ENCODE measurements around the gene USP33. TPM values are rescaled to one million over a fixed set of nuclear protein-coding genes. Genes with fewer than 3 reads are reported as not detected.

USP33 gene
- total and polyA plus RNA-seq, 10 of the 15 experiments (the other 5 are each of a cell fraction or from before 2014, with no cell fraction given) = 13.1 to 49.9 (median 32.2) TPM

- 55% methylated on average over 1 of the region's 1 CpG for WGBS (ENCODE audit: insufficient coverage, insufficient replicate concordance, low lambda C conversion rate, missing lambda C conversion rate)
- Histone ChIP-seq H3K27me3 (replicated peaks in 1 of 2; ENCODE audit: control insufficient read depth in 2 of 2, insufficient read depth in 2 of 2, low read length in 1 of 2) (no peaks in the 10 kb centered on the region), H3K4me2 (ENCODE audit: control insufficient read depth, insufficient read depth) (no peak overlapping the region), H2AFZ (ENCODE audit: control insufficient read depth, low read depth, low read length) (no peak overlapping the region), H4K20me1 (ENCODE audit: control insufficient read depth, insufficient read depth) (no peaks in the 10 kb centered on the region), H3K4me3 (no peak overlapping the region), H3K79me2 (ENCODE audit: control insufficient read depth, insufficient read depth, low read length) (peaks cover 95% of the 10 kb centered on the region), H3K9ac (ENCODE audit: control insufficient read depth, insufficient read depth, low read length) (no peak overlapping the region), H3K9me3 (replicated peaks; ENCODE audit: control insufficient read depth, insufficient read depth, low read length) (no peaks in the 10 kb centered on the region), H3K4me1 (ENCODE audit: control insufficient read depth, insufficient read depth, low read length) (peaks cover 23% of the 10 kb centered on the region), H3K36me3 (ENCODE audit: control insufficient read depth in 2 of 2, insufficient read depth in 2 of 2, low read length in 1 of 2) (no peaks in the 10 kb centered on the region; a peak in 1 of 4 replicates), H3K27ac (ENCODE audit: control insufficient read depth, insufficient read depth) (no peak overlapping the region)
- BruUV-seq (replicated peaks) = no TSS peak
- ATAC-seq (no peak), DNase-seq (ENCODE audit: low read depth, low spot score) (no peak), FAIRE-seq (no peak)
- ChIA-PET SMC1A (ENCODE audit: uncharacterized antibody, unreplicated experiment) (interaction anchor here (0.6 to 1.0 kb wide), 4 partner anchors 10 to 533 kb away, joined by 3 to 5 read pairs (median 4); partner anchors contain the start of gene MIGA1), POLR2A (interaction anchor here (0.6 to 2.8 kb wide), 2 partner anchors 10 to 977 kb away, joined by 3 to 10 read pairs; no protein-coding TSS in a partner anchor), CTCF (interaction anchor here (0.7 to 1.8 kb wide), 6 partner anchors 9 to 629 kb away, joined by 3 to 4 read pairs (median 3); no protein-coding TSS in a partner anchor), RAD21 (ENCODE audit: unreplicated experiment) (interaction anchor here (0.7 kb wide), 1 partner anchor 717 kb away, joined by 3 read pairs; no protein-coding TSS in a partner anchor)
- TF ChIP-seq BCLAF1 (IDR thresholded peaks at IDR 0.05) (no peak), CHD2 (IDR thresholded peaks at IDR 0.05; ENCODE audit: borderline replicate concordance, low read depth, low read length) (no peak), CREB1 (IDR thresholded peaks at IDR 0.05; ENCODE audit: low read depth) (no peak), RAD21 (IDR thresholded peaks at IDR 0.05; ENCODE audit: insufficient read depth, low read depth, low read length) (no peak), KDM1A (IDR thresholded peaks at IDR 0.05; ENCODE audit: borderline replicate concordance) (no peak)
- intact Hi-C loops (cut with micrococcal nuclease; ENCODE audit: unreplicated experiment) = no loop called here
- in situ Hi-C loops (cut with MboI) = no loop called here
Observed at GRCh38 chr1:77668924-77669449, 90.7 kb downstream of the USP33 start.

All from GM12878 (cell line).